GM23338 (cell line): ENCODE results near the gene ZIC5. TPM values are rescaled to one million over a fixed set of nuclear protein-coding genes. Genes with fewer than 3 reads are reported as not detected.

Experiments
- ATAC-seq: fragments of 200-7000 bp; cut with Tn5 transposase; 3 replicates; pipeline ENCODE4 v1.9.1; 2020
- DNase-seq: peaks from one replicate; pipeline ENCODE4 v3.0.0-alpha.2; 2015; ENCODE audit warnings: low spot score
- H2AFZ ChIP-seq: fragments of 200-600 bp; sonication (generic); 2 replicates; pipeline ENCODE4 v1.8.0; 2016; ENCODE audit warnings: antibody characterized with exemption, mild to moderate bottlenecking, moderate library complexity
- H3F3A ChIP-seq: fragments of 200-600 bp; sonication (generic); replicated peaks from 2 replicates; pipeline ENCODE4 v1.8.0; 2017; ENCODE audit warnings: antibody characterized with exemption, mixed run types, low read depth
- H3K27ac ChIP-seq: fragments of 200-600 bp; sonication (generic); 2 replicates; pipeline ENCODE4 v1.6.1; 2016; ENCODE audit warnings: low read depth
- H3K27me3 ChIP-seq: fragments of 200-600 bp; sonication (generic); 2 replicates; pipeline ENCODE4 v1.8.0; 2016; ENCODE audit warnings: mild to moderate bottlenecking, mixed run types, moderate library complexity; ENCODE audit not compliant: insufficient read depth
- H3K36me3 ChIP-seq: fragments of 200-600 bp; sonication (generic); 2 replicates; pipeline ENCODE4 v1.8.0; 2016; ENCODE audit warnings: mild to moderate bottlenecking; ENCODE audit not compliant: insufficient read depth
- H3K4me1 ChIP-seq: fragments of 200-600 bp; sonication (generic); 2 replicates; pipeline ENCODE4 v1.8.0; 2016; ENCODE audit warnings: mild to moderate bottlenecking, moderate library complexity; ENCODE audit not compliant: insufficient read depth
- H3K4me2 ChIP-seq: fragments of 200-600 bp; sonication (generic); 2 replicates; pipeline ENCODE4 v1.7.1; 2017; ENCODE audit warnings: mixed run types
- H3K4me3 ChIP-seq: fragments of 200-600 bp; sonication (generic); 2 replicates; pipeline ENCODE4 v1.6.1; 2016; ENCODE audit warnings: mixed run types
- H3K79me2 ChIP-seq: fragments of 200-600 bp; sonication (generic); replicated peaks from 2 replicates; pipeline ENCODE4 v1.8.0; 2017; ENCODE audit warnings: mild to moderate bottlenecking; ENCODE audit not compliant: insufficient read depth
- H3K9me2 ChIP-seq: fragments of 200-600 bp; sonication (generic); 2 replicates; pipeline ENCODE4 v1.8.0; 2017; ENCODE audit not compliant: insufficient read depth
- H4K20me1 ChIP-seq: fragments of 200-600 bp; sonication (generic); replicated peaks from 2 replicates; pipeline ENCODE4 v1.8.0; 2017; ENCODE audit warnings: mild to moderate bottlenecking; ENCODE audit not compliant: insufficient read depth
- H3K27ac Mint-ChIP-seq: 2 replicates; pipeline ENCODE4 v1.8.0; 2020; ENCODE audit warnings: inconsistent platforms, mild to moderate bottlenecking, moderate library complexity, mixed read lengths
- H3K27me3 Mint-ChIP-seq: 3 replicates; pipeline ENCODE4 v1.8.0; 2022; ENCODE audit warnings: low read depth, mild to moderate bottlenecking, moderate library complexity, mixed read lengths, inconsistent platforms; ENCODE audit not compliant: insufficient read depth, poor library complexity
- H3K36me3 Mint-ChIP-seq: 3 replicates; pipeline ENCODE4 v1.8.0; 2021; ENCODE audit warnings: low read depth, mild to moderate bottlenecking, inconsistent platforms, moderate library complexity, mixed read lengths
- H3K4me1 Mint-ChIP-seq: 3 replicates; pipeline ENCODE4 v1.8.0; 2020; ENCODE audit warnings: mild to moderate bottlenecking, inconsistent platforms, mixed read lengths
- H3K4me3 Mint-ChIP-seq: 3 replicates; pipeline ENCODE4 v1.8.0; 2021; ENCODE audit warnings: moderate library complexity, mild to moderate bottlenecking, inconsistent platforms, mixed read lengths
- H3K9me3 Mint-ChIP-seq: 3 replicates; pipeline ENCODE4 v1.8.0; 2020; ENCODE audit warnings: moderate library complexity, mild to moderate bottlenecking, inconsistent platforms, mixed read lengths
- CREB1 ChIP-seq: fragments of 250-450 bp; sonication (Bioruptor Pico); IDR thresholded peaks from 2 replicates; pipeline ENCODE4 v1.5.0; 2020; ENCODE audit warnings: low read depth, mild to moderate bottlenecking, moderate library complexity
- EZH2 ChIP-seq: fragments of 200-600 bp; sonication (generic); IDR thresholded peaks from one replicate; pipeline ENCODE4 v1.8.0; 2017; ENCODE audit warnings: antibody characterized with exemption, mild to moderate bottlenecking, low read depth; ENCODE audit not compliant: unreplicated experiment
- EZH2phosphoT487 ChIP-seq: fragments of 200-600 bp; sonication (generic); IDR thresholded peaks from one replicate; pipeline ENCODE4 v1.8.1; 2018; ENCODE audit warnings: antibody characterized with exemption; ENCODE audit not compliant: unreplicated experiment
- POLR2AphosphoS5 ChIP-seq: IDR thresholded peaks from 2 replicates; pipeline ENCODE4 v1.6.1; 2016; ENCODE audit warnings: antibody characterized with exemption, low read depth
- polyA plus RNA-seq: library from polyadenylated mRNA; unstranded; fragments of >200 nt; fragmentation: Nextera tagmentation; extraction: Ambion mirVana; gene quantifications from 2 replicates; pipeline ENCODE4 v1.2.1, GENCODE V29; 2016
- total RNA-seq: library from RNA; depleted of rRNA; stranded (reverse); fragments of >200 nt; shearing (Covaris generic); gene quantifications from 2 replicates; pipeline ENCODE4 v1.2.3, GENCODE V29; 2014
- TF ChIP-seq, protein P1 (sequence below), 2 experiments: fragments of 200-600 bp in 1 of 2; sonication (generic) in 1 of 2; conservative IDR thresholded peaks; 2 replicates each; pipeline versions ENCODE4 v1.5.1 to v1.6.1; 2016 to 2017; ENCODE audit warnings: antibody characterized with exemption in 2 of 2, low read depth in 2 of 2, mild to moderate bottlenecking in 2 of 2, moderate library complexity in 1 of 2
- TF ChIP-seq, protein P2 (sequence below): fragments of 250-450 bp; sonication (Bioruptor Pico); IDR thresholded peaks from 2 replicates; pipeline ENCODE4 v1.5.0; 2020; ENCODE audit warnings: mild to moderate bottlenecking, moderate library complexity

ZIC5 gene
- total and polyA plus RNA-seq, 2 experiments from 2014 or later: 14.1 to 28.0 TPM

DNA sequence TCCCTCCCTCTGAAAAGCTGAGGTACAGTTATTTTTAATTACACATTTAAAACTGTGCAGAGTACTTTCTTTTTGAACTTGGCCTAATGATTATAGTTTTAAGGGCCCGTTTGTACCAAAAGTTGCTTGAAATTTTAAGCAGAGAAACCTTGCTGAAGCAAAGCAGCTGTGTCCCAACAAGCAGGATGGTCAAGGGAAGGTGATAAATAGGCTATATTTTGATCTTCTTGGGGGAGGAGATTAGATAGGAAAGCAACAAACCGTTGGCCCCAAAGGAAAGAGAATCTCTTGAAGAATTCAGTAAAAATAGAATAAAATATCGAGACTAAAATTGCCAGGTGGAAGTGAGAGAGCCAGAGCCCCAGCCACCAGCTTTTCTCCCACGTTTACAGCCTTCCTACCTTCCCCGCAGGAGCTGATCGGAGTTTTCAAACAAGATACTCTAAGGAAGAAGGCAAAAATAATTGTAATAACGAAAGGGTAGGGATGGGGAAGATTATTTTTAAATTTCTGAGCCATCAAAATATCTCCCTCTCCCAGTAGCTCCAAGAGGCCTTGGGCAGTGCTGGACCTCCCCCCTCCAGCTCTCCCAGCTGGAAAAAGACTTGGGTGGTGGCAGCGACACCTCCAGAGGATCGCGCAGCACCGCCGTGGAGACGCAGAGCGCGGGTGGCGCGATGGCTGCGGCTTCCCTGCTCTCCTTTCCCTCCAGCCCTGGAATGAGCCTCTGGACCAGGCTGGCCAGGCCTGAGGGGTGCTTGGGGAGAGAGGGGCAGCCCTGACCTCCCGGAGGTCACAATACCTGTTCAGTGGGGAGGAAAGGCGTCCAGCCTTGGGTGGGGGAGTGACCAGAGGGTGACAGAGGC is 15.8 kb upstream of the ZIC5 start:
- Histone ChIP-seq H3K36me3 (peaks cover 6% of the 10 kb centered on the region; the same call in 1 of the 2 replicates), H3K4me2 (peak overlapping the region; percentile 74), H2AFZ (no peak overlapping the region), H3K9me2 (no peaks in the 10 kb centered on the region), H3K79me2 (peaks cover 40% of the 10 kb centered on the region), H3K27me3 (peaks cover 95% of the 10 kb centered on the region), H4K20me1 (peaks cover 17% of the 10 kb centered on the region), H3K4me3 (peak overlapping the region; percentile 54), H3K27ac (peak overlapping the region; percentile 28; the same call in 1 of the 2 replicates), H3K4me1 (peaks cover 36% of the 10 kb centered on the region), H3F3A (peaks cover 49% of the 10 kb centered on the region)
- Mint-ChIP-seq H3K27me3 (peaks cover 92% of the 10 kb centered on the region), H3K27ac (no peak overlapping the region), H3K9me3 (peaks cover 29% of the 10 kb centered on the region), H3K4me3 (peak overlapping the region; percentile 97), H3K4me1 (peaks cover 38% of the 10 kb centered on the region), H3K36me3 (peaks cover 54% of the 10 kb centered on the region)
- TF ChIP-seq EZH2phosphoT487 (no peak), CREB1 (CRISPR knock-in tag) (no peak), EZH2 (peak; percentile 55), POLR2AphosphoS5 (peak; percentile 52; the same call in 1 of the 2 replicates)
- TF ChIP-seq, protein P1, sequence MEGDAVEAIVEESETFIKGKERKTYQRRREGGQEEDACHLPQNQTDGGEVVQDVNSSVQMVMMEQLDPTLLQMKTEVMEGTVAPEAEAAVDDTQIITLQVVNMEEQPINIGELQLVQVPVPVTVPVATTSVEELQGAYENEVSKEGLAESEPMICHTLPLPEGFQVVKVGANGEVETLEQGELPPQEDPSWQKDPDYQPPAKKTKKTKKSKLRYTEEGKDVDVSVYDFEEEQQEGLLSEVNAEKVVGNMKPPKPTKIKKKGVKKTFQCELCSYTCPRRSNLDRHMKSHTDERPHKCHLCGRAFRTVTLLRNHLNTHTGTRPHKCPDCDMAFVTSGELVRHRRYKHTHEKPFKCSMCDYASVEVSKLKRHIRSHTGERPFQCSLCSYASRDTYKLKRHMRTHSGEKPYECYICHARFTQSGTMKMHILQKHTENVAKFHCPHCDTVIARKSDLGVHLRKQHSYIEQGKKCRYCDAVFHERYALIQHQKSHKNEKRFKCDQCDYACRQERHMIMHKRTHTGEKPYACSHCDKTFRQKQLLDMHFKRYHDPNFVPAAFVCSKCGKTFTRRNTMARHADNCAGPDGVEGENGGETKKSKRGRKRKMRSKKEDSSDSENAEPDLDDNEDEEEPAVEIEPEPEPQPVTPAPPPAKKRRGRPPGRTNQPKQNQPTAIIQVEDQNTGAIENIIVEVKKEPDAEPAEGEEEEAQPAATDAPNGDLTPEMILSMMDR (conservative IDR thresholded peaks at IDR 0.05; ENCODE audit: low read depth in 2 of 2): no peak
- TF ChIP-seq, protein P2, sequence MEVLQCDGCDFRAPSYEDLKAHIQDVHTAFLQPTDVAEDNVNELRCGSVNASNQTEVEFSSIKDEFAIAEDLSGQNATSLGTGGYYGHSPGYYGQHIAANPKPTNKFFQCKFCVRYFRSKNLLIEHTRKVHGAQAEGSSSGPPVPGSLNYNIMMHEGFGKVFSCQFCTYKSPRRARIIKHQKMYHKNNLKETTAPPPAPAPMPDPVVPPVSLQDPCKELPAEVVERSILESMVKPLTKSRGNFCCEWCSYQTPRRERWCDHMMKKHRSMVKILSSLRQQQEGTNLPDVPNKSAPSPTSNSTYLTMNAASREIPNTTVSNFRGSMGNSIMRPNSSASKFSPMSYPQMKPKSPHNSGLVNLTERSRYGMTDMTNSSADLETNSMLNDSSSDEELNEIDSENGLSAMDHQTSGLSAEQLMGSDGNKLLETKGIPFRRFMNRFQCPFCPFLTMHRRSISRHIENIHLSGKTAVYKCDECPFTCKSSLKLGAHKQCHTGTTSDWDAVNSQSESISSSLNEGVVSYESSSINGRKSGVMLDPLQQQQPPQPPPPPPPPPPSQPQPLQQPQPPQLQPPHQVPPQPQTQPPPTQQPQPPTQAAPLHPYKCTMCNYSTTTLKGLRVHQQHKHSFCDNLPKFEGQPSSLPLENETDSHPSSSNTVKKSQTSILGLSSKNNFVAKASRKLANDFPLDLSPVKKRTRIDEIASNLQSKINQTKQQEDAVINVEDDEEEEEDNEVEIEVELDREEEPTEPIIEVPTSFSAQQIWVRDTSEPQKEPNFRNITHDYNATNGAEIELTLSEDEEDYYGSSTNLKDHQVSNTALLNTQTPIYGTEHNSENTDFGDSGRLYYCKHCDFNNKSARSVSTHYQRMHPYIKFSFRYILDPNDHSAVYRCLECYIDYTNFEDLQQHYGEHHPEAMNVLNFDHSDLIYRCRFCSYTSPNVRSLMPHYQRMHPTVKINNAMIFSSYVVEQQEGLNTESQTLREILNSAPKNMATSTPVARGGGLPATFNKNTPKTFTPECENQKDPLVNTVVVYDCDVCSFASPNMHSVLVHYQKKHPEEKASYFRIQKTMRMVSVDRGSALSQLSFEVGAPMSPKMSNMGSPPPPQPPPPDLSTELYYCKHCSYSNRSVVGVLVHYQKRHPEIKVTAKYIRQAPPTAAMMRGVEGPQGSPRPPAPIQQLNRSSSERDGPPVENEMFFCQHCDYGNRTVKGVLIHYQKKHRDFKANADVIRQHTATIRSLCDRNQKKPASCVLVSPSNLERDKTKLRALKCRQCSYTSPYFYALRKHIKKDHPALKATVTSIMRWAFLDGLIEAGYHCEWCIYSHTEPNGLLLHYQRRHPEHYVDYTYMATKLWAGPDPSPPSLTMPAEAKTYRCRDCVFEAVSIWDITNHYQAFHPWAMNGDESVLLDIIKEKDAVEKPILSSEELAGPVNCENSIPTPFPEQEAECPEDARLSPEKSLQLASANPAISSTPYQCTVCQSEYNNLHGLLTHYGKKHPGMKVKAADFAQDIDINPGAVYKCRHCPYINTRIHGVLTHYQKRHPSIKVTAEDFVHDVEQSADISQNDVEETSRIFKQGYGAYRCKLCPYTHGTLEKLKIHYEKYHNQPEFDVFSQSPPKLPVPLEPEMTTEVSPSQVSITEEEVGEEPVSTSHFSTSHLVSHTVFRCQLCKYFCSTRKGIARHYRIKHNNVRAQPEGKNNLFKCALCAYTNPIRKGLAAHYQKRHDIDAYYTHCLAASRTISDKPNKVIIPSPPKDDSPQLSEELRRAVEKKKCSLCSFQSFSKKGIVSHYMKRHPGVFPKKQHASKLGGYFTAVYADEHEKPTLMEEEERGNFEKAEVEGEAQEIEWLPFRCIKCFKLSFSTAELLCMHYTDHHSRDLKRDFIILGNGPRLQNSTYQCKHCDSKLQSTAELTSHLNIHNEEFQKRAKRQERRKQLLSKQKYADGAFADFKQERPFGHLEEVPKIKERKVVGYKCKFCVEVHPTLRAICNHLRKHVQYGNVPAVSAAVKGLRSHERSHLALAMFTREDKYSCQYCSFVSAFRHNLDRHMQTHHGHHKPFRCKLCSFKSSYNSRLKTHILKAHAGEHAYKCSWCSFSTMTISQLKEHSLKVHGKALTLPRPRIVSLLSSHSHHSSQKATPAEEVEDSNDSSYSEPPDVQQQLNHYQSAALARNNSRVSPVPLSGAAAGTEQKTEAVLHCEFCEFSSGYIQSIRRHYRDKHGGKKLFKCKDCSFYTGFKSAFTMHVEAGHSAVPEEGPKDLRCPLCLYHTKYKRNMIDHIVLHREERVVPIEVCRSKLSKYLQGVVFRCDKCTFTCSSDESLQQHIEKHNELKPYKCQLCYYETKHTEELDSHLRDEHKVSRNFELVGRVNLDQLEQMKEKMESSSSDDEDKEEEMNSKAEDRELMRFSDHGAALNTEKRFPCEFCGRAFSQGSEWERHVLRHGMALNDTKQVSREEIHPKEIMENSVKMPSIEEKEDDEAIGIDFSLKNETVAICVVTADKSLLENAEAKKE (CRISPR knock-in tag): no peak
- peak; percentile 40 for DNase-seq
- peak; percentile 1 for ATAC-seq
